Measurements from ENCODE around the gene MLH3. TPM values are rescaled to one million over a fixed set of nuclear protein-coding genes. Genes with fewer than 3 reads are reported as not detected.

Gene MLH3
- total and polyA plus RNA-seq, 2 donors (not counting 1 experiment from before 2014, with no cell fraction given) = 12.2 to 53.8 TPM

- H4K20me1 ChIP-seq (ENCODE audit: control insufficient read depth, extremely low read depth, insufficient read depth, low read length) = no peaks in the 10 kb centered on the region
- no peak overlapping the region for H3K4me2 ChIP-seq (ENCODE audit: extremely low read depth, insufficient read depth, low read length)
- no peak overlapping the region for H3K4me3 ChIP-seq (replicated peaks in 1 of 4; ENCODE audit: control extremely low read depth in 1 of 4, insufficient read depth in 1 of 4, low read depth in 3 of 4, low read length in 4 of 4)
- H3K4me1 ChIP-seq (ENCODE audit: control insufficient read depth, extremely low read depth, insufficient read depth, low read length) = peaks cover 4% of the 10 kb centered on the region
- no peak overlapping the region for H3K9ac ChIP-seq (ENCODE audit: insufficient read depth, low read length)
- H2AFZ ChIP-seq (ENCODE audit: low read length) = no peak overlapping the region
- H3K79me2 ChIP-seq (ENCODE audit: control insufficient read depth, insufficient read depth, low read length) = peaks cover 12% of the 10 kb centered on the region
- DNase-seq (ENCODE audit: low read depth in 2 of 2) = no peak
- H3K9me3 ChIP-seq (ENCODE audit: control insufficient read depth, insufficient read depth, low read depth, low read length) = no peaks in the 10 kb centered on the region
- no peak overlapping the region for H3K27ac ChIP-seq (ENCODE audit: insufficient read depth, low read length)
- H3K36me3 ChIP-seq (ENCODE audit: control insufficient read depth, insufficient read depth, low read length) = no peaks in the 10 kb centered on the region
- no peaks in the 10 kb centered on the region for H3K27me3 ChIP-seq (ENCODE audit: control insufficient read depth, insufficient read depth, low read length)
- TF ChIP-seq CTCF (conservative IDR thresholded peaks at IDR 0.05 in 1 of 2, IDR thresholded peaks at IDR 0.05 in 1 of 2; ENCODE audit: low read depth in 1 of 2, low read length in 2 of 2) = no peak
- no peak for TF ChIP-seq EZH2 (IDR thresholded peaks at IDR 0.05; ENCODE audit: low read length, missing control alignments)
These were observed 15.9 kb upstream of the MLH3 start for GRCh38 chr14:75067212-75067611.

GRCh38 chr14:75066691-75067090 is 15.4 kb upstream of the MLH3 start:
- Histone ChIP-seq H2AFZ (ENCODE audit: low read length) (no peak overlapping the region), H3K4me3 (replicated peaks in 1 of 4; ENCODE audit: control extremely low read depth in 1 of 4, insufficient read depth in 1 of 4, low read depth in 3 of 4, low read length in 4 of 4) (no peak overlapping the region), H3K27ac (ENCODE audit: insufficient read depth, low read length) (no peak overlapping the region), H3K4me1 (ENCODE audit: control insufficient read depth, extremely low read depth, insufficient read depth, low read length) (peaks cover 4% of the 10 kb centered on the region), H3K9me3 (ENCODE audit: control insufficient read depth, insufficient read depth, low read depth, low read length) (no peaks in the 10 kb centered on the region), H4K20me1 (ENCODE audit: control insufficient read depth, extremely low read depth, insufficient read depth, low read length) (no peaks in the 10 kb centered on the region), H3K27me3 (ENCODE audit: control insufficient read depth, insufficient read depth, low read length) (no peaks in the 10 kb centered on the region), H3K9ac (ENCODE audit: insufficient read depth, low read length) (no peak overlapping the region), H3K4me2 (ENCODE audit: extremely low read depth, insufficient read depth, low read length) (no peak overlapping the region), H3K79me2 (ENCODE audit: control insufficient read depth, insufficient read depth, low read length) (peaks cover 12% of the 10 kb centered on the region), H3K36me3 (ENCODE audit: control insufficient read depth, insufficient read depth, low read length) (no peaks in the 10 kb centered on the region)
- no peak for DNase-seq (ENCODE audit: low read depth in 2 of 2)
- no peak for TF ChIP-seq CTCF (conservative IDR thresholded peaks at IDR 0.05 in 1 of 2, IDR thresholded peaks at IDR 0.05 in 1 of 2; ENCODE audit: low read depth in 1 of 2, low read length in 2 of 2)
- no peak for TF ChIP-seq EZH2 (IDR thresholded peaks at IDR 0.05; ENCODE audit: low read length, missing control alignments)

- no peaks in the 10 kb centered on the region for H3K9me3 ChIP-seq (ENCODE audit: control insufficient read depth, insufficient read depth, low read depth, low read length)
- peak overlapping the region; percentile 78 for H2AFZ ChIP-seq (ENCODE audit: low read length)
- no peaks in the 10 kb centered on the region for H4K20me1 ChIP-seq (ENCODE audit: control insufficient read depth, extremely low read depth, insufficient read depth, low read length)
- H3K4me3 ChIP-seq (replicated peaks in 1 of 4; ENCODE audit: control extremely low read depth in 1 of 4, insufficient read depth in 1 of 4, low read depth in 3 of 4, low read length in 4 of 4) = peak overlapping the region; percentile 59 to 92 (median 81)
- peak overlapping the region; percentile 79 for H3K27ac ChIP-seq (ENCODE audit: insufficient read depth, low read length)
- H3K4me1 ChIP-seq (ENCODE audit: control insufficient read depth, extremely low read depth, insufficient read depth, low read length) = no peaks in the 10 kb centered on the region
- H3K36me3 ChIP-seq (ENCODE audit: control insufficient read depth, insufficient read depth, low read length) = no peaks in the 10 kb centered on the region
- no peaks in the 10 kb centered on the region for H3K27me3 ChIP-seq (ENCODE audit: control insufficient read depth, insufficient read depth, low read length)
- DNase-seq (ENCODE audit: low read depth in 2 of 2) = no peak
- peaks cover 17% of the 10 kb centered on the region for H3K79me2 ChIP-seq (ENCODE audit: control insufficient read depth, insufficient read depth, low read length)
- peak overlapping the region; percentile 85 for H3K4me2 ChIP-seq (ENCODE audit: extremely low read depth, insufficient read depth, low read length)
- TF ChIP-seq EZH2 (IDR thresholded peaks at IDR 0.05; ENCODE audit: low read length, missing control alignments) (no peak), CTCF (conservative IDR thresholded peaks at IDR 0.05 in 1 of 2, IDR thresholded peaks at IDR 0.05 in 1 of 2; ENCODE audit: low read depth in 1 of 2, low read length in 2 of 2) (no peak)
- H3K9ac ChIP-seq (ENCODE audit: insufficient read depth, low read length) = no peak overlapping the region
These were observed 12.9 kb upstream of the MLH3 start for GRCh38 chr14:75064205-75064567.

All from fibroblast of lung (primary cell).